Astrocyte of the hippocampus (primary cell): ENCODE data around the gene VPS13A.
"Not testable (repeated sequence)": the region's sequence is repeated elsewhere in the genome, so short reads cannot be mapped to it uniquely, and the experiment has no call there.

Experiments used
- DNase-seq: peaks from one replicate; pipeline ENCODE4 v3.0.0; 2011; ENCODE audit warnings: low read depth, low spot score

Gene VPS13A

GRCh38 chr9:77183581-77183980 lies 6.2 kb downstream of the VPS13A start:
- DNase-seq = no peak

DNA sequence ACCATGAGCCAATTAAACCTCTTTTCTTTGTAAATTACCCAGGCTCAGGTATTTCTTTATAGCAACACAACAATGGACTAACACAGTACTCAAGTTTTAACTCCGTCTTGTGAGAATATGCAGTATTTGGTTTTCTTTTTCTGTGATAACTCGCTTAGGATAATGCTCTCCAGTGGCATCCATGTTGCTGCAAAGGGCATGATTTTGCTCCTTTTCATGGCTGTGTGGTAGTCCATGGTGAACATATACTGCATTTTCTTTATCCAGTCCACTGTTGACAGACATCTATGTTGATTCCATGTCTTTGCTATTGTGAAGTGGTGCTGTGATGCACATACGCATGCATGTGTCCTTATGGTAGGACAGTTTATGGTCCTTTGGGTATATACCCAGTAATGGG lies 10.9 kb downstream of the VPS13A start:
- no peak for DNase-seq

DNA sequence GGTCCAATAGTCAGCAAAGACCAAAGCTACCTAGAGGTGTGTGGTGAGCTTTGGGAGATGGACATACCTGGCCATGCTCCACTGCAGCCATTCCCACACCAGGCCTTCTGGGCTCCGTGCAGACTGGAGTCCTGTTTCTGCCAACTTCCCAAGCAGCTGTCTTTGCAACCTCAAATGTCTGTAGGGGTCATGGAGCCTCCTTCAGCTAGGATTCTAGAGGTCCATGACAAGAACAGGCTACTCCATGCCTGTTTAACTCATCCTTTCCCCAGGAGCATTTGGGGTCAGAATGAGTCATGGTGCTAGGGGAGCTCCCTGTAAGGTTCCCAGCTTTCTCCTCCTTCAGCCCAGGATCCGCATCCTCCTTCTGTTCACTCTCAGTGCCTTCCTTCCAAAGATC lies 17.1 kb downstream of the VPS13A start:
- DNase-seq = no peak

DNA sequence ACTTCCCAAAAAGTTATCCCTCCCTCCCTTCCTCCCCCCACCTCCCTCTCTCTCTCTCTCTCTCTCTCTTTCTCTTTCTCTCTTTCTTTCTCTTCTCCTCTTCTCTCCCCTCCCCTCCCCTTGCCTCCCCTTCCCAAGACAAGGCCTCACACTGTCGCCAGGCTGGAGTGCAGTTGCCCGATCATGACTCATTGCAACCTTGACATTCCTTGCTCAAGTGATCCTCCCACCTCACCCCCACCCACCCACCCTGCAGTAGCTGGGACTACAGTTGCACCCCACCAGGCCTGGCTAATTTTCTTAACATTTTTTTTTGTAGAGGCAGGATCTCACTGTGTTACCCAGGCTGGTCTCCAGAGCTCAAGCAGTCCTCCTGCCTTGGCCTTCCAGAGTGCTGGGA lies 32.8 kb downstream of the VPS13A start:
- peak; percentile 36 for DNase-seq

DNA sequence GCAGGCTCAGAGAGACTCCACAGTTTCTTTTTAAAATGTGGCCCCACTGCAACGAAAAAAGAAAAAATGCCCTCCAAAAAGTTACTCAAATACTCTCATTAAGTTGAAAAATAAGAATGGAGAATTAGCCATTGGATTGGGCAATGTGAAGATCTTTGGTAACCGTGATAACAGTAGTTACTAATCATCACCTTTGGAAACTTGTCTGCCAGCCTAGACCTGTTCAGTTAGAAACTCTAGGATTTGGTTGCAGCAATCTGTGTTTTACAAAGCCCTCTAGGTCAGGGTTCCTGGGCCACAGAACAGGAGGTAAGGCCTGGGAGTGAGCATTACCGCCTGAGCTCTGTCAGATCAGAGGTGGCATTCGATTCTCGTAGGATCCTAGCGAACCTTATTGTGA lies 34.2 kb downstream of the VPS13A start:
- DNase-seq = no peak

- no peak for DNase-seq
Measured at GRCh38 chr9:77212801-77213200, 35.5 kb downstream of the VPS13A start.

DNA sequence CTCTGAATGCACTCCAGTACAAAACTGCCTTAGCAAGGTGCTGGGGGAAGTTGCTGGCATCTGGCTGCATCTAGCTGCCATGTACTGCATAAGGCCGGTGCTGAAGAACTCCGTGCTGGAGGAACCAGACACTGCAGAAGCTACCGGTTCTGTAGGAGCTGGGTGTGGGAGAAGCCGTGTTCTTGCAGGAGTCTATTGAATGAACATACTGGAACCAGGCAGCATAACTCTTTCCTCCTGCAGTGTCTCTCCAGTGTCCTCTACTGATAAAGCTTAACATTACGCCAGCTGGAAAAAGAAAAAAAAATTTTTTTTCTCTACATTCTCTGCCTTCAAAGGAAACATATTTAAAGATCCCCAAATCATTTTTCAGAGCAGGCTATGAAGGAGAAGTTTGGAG lies 38.5 kb downstream of the VPS13A start:
- no peak for DNase-seq

DNA sequence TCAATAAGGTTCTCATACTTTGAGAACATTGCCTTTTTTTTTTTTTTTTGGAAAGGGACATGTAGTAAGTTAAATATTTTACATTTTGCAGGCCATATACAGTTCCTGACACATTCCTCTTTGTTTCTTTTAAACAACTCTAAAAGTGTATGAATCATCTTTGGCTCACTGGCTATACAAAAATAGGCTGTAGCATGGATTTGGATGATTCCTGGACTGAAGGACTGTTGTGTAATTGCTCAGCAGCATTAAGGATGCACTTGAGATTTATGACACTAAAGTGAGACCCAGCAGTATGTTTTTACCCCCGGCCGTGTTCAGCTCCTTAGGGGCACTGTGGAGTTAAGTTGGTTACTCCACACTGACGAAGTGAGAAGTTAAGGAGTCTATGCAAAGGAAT lies 41.3 kb downstream of the VPS13A start:
- DNase-seq = peak; percentile 25

GRCh38 chr9:77221431-77221830 lies 44.1 kb downstream of the VPS13A start:
- DNase-seq = no peak

- DNase-seq = no peak
Measured at GRCh38 chr9:77224746-77225312, 47.5 kb downstream of the VPS13A start.

GRCh38 chr9:77236693-77237092 lies 59.4 kb downstream of the VPS13A start:
- DNase-seq = no peak

DNA sequence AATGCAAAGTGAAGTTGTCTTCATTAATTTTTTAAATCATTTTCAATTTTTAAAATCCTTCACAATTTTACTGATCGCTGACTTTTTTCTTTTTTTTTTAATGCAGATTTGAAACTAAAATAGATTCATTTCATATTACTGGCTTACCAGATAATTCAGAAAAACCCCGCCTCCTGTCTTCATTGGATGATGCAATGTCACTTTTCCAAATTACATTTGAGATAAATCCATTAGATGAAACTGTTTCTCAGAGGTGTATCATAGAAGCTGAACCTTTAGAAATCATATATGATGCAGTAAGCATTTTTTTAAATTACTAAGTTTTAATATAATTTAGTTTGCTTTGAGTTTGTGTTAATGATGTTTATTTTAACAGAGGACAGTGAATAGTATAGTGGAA lies 60.6 kb downstream of the VPS13A start:
- DNase-seq = no peak

GRCh38 chr9:77251050-77251449 lies 73.7 kb downstream of the VPS13A start:
- peak; percentile 9 for DNase-seq

DNA sequence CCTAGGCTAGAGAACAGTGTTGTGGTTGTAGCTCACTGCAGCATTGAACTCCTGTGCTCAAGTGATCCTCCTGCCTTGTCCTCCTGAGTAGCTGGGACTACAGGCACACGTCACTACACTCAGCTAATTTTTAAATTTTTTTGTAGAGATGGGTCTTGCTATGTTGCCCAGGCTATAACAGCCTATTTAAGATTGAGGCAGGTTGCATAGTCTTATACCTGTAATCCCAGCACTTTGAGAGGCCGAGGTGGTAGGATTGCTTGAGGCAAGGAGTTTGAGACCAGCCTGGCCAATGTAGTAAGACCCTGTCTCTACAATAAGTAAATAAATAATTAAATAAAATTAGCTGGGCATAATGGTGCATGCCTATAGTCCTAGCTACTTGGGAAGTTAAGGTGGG lies 79.9 kb downstream of the VPS13A start:
- DNase-seq = no peak

DNA sequence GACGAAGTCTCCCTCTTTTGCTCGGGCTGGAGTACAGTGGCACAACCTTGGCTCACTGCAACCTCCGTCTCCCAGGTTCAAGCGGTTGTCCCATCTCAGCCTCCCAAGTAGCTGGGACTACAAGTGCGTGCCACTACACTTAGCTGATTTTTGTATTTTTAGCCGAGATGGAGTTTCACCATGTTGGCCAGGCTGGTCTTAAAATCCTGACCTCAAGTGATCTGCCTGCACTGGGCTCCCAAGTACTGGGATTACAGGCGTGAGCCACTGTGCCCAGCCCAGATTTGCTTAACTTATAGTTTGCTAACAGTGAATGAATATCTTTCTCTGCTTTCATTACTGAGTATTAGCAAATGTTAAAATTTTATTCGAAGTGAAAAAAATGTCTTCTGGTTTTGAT lies 84.3 kb downstream of the VPS13A start:
- no peak for DNase-seq

GRCh38 chr9:77267762-77268161 lies 90.4 kb downstream of the VPS13A start:
- not testable (repeated sequence) for DNase-seq

- no peak for DNase-seq
Measured at GRCh38 chr9:77271023-77271690, 93.8 kb downstream of the VPS13A start.

GRCh38 chr9:77276799-77277198 lies 99.5 kb downstream of the VPS13A start:
- no peak for DNase-seq

DNA sequence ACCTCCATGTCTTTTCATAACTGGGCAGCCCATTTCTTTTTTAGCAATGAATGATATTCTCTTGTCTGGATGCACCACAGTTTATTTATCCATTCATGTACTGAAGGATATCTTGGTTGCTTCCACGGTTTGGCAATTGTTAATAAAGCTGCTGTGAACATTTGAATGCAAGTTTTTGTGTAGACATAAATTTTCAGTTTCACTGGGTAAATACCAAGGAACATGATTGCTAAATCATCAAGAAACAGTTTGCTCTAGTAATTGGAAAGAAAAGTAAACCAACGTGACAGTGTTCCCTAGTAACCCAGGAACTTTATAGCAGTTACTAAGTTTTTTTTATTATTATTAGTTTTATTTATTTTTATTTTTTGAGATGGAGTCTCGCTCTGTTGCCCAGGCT lies 100.4 kb downstream of the VPS13A start:
- no peak for DNase-seq

DNA sequence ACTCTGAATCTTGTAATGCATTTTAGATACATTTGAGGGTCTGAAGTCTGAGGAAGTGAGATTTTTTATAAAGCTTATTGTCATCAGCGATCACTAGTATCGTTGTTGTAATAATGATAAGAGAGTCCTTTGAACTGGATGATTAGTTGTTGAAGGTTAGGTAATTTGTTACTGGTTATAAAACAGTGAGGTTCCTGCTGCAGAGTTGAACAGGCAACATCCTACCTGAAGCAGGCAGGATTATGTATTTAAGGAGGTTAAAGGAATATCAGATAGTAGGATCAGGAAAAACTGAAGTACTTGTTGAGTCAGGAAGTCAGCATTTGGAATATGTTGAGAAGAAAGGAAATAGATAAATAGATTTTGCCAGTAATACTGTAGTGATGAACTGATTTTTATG lies 106.7 kb downstream of the VPS13A start:
- DNase-seq = no peak

- no peak for DNase-seq
Measured at GRCh38 chr9:77284616-77285015, 107.3 kb downstream of the VPS13A start.

- peak; percentile 8 for DNase-seq
Measured at GRCh38 chr9:77290373-77290772, 113.0 kb downstream of the VPS13A start.

DNA sequence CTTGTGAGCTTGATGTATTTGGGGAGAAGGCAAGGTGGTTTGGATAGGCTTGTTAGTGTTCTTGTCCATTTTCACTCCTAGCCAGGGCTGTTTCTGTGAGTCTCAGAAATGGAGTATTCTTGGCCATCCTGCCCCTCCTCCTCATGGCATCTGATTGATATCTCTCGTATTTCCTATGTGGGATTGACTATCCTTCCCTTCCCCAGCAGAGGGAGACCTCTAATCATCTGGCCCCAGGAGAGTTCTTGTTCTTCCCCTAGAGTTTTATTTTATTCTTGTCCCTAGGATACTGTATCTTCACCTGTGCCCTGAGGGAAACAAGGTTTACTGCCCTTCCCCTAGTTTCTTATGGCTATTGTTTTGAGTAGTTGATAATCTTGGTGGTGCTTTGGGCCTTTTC lies 114.4 kb downstream of the VPS13A start:
- peak; percentile 32 for DNase-seq

GRCh38 chr9:77293949-77294348 lies 116.6 kb downstream of the VPS13A start:
- DNase-seq = no peak
